ENCODE data around the gene DHX34.

DNA sequence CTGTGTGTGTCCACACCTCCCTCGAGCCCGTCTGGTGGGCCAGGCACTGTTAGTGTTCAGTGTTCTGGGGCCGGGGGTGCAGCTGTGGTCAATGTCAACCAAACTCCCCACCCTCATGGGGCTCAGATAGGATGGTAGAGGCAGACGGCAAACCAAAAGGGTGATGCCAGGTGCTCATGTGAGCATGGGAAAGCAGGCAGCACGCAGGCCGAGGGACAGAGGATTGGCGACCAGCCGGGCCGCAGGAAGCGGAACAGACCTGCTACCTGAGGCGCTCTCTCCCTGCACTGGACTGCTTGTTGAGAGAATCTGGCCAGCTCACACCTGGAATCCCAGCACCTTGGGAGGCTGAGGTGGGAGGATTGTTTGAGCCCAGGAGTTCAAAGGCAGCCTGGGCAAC lies 29.1 kb downstream of the DHX34 start:
- TF ChIP-seq POLR2AphosphoS5 (IDR thresholded peaks at IDR 0.05; ENCODE audit: low read depth, low read length) (no peak), TAF1 (IDR thresholded peaks at IDR 0.05; ENCODE audit: borderline replicate concordance, low read depth, low read length) (no peak), RFX5 (IDR thresholded peaks at IDR 0.05; ENCODE audit: low read length) (no peak), RAD21 (IDR thresholded peaks at IDR 0.05; ENCODE audit: low read length) (no peak), MAX (IDR thresholded peaks at IDR 0.05; ENCODE audit: low read depth) (no peak), EZH2phosphoT487 (IDR thresholded peaks at IDR 0.05; ENCODE audit: borderline replicate concordance, low read depth) (no peak), MXI1 (IDR thresholded peaks at IDR 0.05; ENCODE audit: low read depth, low read length) (no peak), YY1 (IDR thresholded peaks at IDR 0.05; ENCODE audit: low read depth) (no peak)
- TF ChIP-seq, protein P1, sequence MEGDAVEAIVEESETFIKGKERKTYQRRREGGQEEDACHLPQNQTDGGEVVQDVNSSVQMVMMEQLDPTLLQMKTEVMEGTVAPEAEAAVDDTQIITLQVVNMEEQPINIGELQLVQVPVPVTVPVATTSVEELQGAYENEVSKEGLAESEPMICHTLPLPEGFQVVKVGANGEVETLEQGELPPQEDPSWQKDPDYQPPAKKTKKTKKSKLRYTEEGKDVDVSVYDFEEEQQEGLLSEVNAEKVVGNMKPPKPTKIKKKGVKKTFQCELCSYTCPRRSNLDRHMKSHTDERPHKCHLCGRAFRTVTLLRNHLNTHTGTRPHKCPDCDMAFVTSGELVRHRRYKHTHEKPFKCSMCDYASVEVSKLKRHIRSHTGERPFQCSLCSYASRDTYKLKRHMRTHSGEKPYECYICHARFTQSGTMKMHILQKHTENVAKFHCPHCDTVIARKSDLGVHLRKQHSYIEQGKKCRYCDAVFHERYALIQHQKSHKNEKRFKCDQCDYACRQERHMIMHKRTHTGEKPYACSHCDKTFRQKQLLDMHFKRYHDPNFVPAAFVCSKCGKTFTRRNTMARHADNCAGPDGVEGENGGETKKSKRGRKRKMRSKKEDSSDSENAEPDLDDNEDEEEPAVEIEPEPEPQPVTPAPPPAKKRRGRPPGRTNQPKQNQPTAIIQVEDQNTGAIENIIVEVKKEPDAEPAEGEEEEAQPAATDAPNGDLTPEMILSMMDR (IDR thresholded peaks at IDR 0.05) = no peak
- TF ChIP-seq, protein P2, sequence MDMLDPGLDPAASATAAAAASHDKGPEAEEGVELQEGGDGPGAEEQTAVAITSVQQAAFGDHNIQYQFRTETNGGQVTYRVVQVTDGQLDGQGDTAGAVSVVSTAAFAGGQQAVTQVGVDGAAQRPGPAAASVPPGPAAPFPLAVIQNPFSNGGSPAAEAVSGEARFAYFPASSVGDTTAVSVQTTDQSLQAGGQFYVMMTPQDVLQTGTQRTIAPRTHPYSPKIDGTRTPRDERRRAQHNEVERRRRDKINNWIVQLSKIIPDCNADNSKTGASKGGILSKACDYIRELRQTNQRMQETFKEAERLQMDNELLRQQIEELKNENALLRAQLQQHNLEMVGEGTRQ (IDR thresholded peaks at IDR 0.05; ENCODE audit: borderline replicate concordance, low read depth, low read length) = no peak
